ENCODE data around the gene TET1.

GRCh38 chr10:68586606-68587305 is 26.6 kb downstream of the TET1 start:
- TF ChIP-seq, protein P1, sequence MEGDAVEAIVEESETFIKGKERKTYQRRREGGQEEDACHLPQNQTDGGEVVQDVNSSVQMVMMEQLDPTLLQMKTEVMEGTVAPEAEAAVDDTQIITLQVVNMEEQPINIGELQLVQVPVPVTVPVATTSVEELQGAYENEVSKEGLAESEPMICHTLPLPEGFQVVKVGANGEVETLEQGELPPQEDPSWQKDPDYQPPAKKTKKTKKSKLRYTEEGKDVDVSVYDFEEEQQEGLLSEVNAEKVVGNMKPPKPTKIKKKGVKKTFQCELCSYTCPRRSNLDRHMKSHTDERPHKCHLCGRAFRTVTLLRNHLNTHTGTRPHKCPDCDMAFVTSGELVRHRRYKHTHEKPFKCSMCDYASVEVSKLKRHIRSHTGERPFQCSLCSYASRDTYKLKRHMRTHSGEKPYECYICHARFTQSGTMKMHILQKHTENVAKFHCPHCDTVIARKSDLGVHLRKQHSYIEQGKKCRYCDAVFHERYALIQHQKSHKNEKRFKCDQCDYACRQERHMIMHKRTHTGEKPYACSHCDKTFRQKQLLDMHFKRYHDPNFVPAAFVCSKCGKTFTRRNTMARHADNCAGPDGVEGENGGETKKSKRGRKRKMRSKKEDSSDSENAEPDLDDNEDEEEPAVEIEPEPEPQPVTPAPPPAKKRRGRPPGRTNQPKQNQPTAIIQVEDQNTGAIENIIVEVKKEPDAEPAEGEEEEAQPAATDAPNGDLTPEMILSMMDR (IDR thresholded peaks at IDR 0.05): no peak
- no peak for TF ChIP-seq POLR2A (IDR thresholded peaks at IDR 0.05)
